ENCODE measurements around the gene TFB1M. TPM values are rescaled to one million over a fixed set of nuclear protein-coding genes. Genes with fewer than 3 reads are reported as not detected.

TFB1M gene
- total and polyA plus RNA-seq, 2 donors (not counting 1 experiment from before 2014, with no cell fraction given): 16.3 to 28.9 TPM

DNA sequence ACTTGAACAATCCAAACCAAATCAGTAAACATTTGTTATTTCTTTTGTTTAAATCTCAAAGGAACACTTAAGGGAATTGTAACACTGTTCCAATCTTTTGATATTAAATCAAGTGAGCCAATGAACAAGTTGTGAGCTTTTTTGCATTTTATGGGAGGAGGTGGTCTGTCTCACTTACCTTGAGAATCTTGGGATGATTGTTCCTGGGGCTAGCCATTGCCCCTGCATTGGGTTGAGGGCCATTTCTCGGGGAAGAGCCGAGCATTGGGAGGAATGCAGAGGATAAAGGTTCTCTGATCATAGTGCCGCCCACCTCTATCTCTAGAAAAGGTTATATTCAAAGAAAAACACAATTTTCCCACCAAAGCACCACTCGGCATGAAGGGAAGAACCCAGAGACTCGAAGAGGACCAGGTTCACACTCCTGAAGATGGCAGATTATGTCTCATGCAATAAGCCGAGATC lies 13.8 kb upstream of the TFB1M start:
- no peak for DNase-seq (ENCODE audit: low read depth in 2 of 2)
- Histone ChIP-seq H3K79me2 (ENCODE audit: control insufficient read depth, insufficient read depth, low read length) (no peaks in the 10 kb centered on the region), H3K9ac (ENCODE audit: insufficient read depth, low read length) (no peak overlapping the region), H3K27me3 (ENCODE audit: control insufficient read depth, insufficient read depth, low read length) (no peaks in the 10 kb centered on the region), H3K27ac (ENCODE audit: insufficient read depth, low read length) (no peak overlapping the region), H4K20me1 (ENCODE audit: control insufficient read depth, extremely low read depth, insufficient read depth, low read length) (no peaks in the 10 kb centered on the region), H3K9me3 (ENCODE audit: control insufficient read depth, insufficient read depth, low read depth, low read length) (no peaks in the 10 kb centered on the region), H3K4me3 (replicated peaks in 1 of 4; ENCODE audit: control extremely low read depth in 1 of 4, insufficient read depth in 1 of 4, low read depth in 3 of 4, low read length in 4 of 4) (no peak overlapping the region), H3K36me3 (ENCODE audit: control insufficient read depth, insufficient read depth, low read length) (no peaks in the 10 kb centered on the region), H3K4me1 (ENCODE audit: control insufficient read depth, extremely low read depth, insufficient read depth, low read length) (peaks cover 2% of the 10 kb centered on the region), H2AFZ (ENCODE audit: low read length) (peak overlapping the region; percentile 39), H3K4me2 (ENCODE audit: extremely low read depth, insufficient read depth, low read length) (no peak overlapping the region)
- TF ChIP-seq EZH2 (IDR thresholded peaks at IDR 0.05; ENCODE audit: low read length, missing control alignments): no peak

DNA sequence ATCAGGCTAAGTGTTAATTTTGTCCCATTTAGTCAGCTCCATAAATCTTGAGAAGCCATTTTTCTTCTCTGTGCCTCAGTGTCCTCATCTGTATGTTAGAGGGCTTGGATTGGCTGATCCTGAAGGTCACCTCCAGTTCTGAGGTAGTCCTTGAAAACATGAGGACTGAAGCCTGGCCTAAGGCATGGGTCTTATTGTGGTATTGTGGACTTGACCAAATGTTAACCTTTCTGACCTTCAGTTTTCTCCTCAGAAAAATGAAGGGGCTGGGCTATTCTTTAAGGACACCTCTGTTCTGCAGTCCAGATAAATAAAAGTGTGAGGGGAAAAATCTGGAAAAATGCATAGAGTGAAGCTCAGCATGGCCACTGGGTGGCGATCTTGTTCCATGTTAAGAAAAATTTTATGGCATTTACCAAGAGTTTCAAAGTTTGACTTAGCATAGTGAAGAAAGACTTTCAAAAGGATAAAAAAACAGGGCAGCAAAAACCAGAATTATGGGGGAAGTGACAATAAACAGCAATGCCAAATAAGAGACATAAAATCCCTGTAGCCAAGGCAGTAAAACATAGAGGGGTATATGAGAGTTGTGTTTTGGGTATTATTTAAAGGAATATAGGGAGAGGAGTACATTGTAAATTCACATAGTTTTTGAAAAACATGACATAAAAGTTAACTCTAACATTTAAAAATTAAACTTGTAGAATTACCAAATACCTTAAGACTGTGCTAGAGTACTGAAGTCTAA lies 13.2 kb upstream of the TFB1M start:
- TF ChIP-seq, protein P1, sequence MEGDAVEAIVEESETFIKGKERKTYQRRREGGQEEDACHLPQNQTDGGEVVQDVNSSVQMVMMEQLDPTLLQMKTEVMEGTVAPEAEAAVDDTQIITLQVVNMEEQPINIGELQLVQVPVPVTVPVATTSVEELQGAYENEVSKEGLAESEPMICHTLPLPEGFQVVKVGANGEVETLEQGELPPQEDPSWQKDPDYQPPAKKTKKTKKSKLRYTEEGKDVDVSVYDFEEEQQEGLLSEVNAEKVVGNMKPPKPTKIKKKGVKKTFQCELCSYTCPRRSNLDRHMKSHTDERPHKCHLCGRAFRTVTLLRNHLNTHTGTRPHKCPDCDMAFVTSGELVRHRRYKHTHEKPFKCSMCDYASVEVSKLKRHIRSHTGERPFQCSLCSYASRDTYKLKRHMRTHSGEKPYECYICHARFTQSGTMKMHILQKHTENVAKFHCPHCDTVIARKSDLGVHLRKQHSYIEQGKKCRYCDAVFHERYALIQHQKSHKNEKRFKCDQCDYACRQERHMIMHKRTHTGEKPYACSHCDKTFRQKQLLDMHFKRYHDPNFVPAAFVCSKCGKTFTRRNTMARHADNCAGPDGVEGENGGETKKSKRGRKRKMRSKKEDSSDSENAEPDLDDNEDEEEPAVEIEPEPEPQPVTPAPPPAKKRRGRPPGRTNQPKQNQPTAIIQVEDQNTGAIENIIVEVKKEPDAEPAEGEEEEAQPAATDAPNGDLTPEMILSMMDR (conservative IDR thresholded peaks at IDR 0.05 in 1 of 2, IDR thresholded peaks at IDR 0.05 in 1 of 2; ENCODE audit: low read depth in 1 of 2, low read length in 2 of 2): peak; percentile 63 to 68
- no peak for TF ChIP-seq EZH2 (IDR thresholded peaks at IDR 0.05; ENCODE audit: low read length, missing control alignments)
- Histone ChIP-seq H3K4me1 (ENCODE audit: control insufficient read depth, extremely low read depth, insufficient read depth, low read length) (peaks cover 2% of the 10 kb centered on the region), H3K4me3 (replicated peaks in 1 of 4; ENCODE audit: control extremely low read depth in 1 of 4, insufficient read depth in 1 of 4, low read depth in 3 of 4, low read length in 4 of 4) (no peak overlapping the region), H4K20me1 (ENCODE audit: control insufficient read depth, extremely low read depth, insufficient read depth, low read length) (no peaks in the 10 kb centered on the region), H2AFZ (ENCODE audit: low read length) (no peak overlapping the region), H3K4me2 (ENCODE audit: extremely low read depth, insufficient read depth, low read length) (no peak overlapping the region), H3K27me3 (ENCODE audit: control insufficient read depth, insufficient read depth, low read length) (no peaks in the 10 kb centered on the region), H3K79me2 (ENCODE audit: control insufficient read depth, insufficient read depth, low read length) (no peaks in the 10 kb centered on the region), H3K9me3 (ENCODE audit: control insufficient read depth, insufficient read depth, low read depth, low read length) (no peaks in the 10 kb centered on the region), H3K9ac (ENCODE audit: insufficient read depth, low read length) (no peak overlapping the region), H3K27ac (ENCODE audit: insufficient read depth, low read length) (no peak overlapping the region), H3K36me3 (ENCODE audit: control insufficient read depth, insufficient read depth, low read length) (no peaks in the 10 kb centered on the region)
- DNase-seq (ENCODE audit: low read depth in 2 of 2): peak; percentile 61 to 82

DNA sequence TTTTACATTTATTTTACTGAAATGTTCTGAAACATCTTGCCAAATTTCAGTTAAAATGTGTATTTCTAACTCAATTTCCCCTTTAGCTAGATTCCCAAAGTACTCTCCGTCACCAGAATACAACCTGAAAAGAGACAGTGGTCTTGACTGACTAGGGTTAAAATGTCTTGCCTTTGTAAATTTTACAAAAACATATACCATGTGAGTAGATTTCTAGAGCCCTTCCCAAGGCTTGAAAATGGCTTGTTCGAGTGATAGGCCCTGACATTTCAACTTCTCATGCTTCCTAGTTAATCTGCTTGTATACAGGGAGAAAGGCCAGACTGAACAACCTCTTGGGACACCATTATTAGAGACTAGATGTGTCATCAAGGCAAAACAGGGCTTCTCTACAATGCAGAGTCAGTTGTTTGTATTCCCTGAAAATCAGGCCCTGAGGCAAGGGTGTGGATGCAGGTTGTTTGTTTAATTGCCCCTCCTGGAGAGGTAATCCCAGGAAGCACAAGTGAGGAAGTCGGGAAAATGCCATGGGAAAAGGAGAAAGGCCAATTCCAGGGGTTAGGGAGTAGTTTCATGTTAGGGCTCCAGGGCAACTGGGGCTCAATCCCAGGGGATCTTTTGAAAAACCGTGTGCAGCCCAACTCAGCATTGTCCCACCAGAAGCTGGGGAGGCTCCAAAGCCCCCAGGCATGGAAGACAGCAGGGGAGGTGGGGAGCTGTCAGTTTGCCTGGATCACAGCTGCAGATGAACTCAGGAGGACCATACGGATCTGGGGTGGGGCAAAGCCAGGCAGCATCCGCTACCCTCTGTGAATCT lies 11.6 kb upstream of the TFB1M start:
- H2AFZ ChIP-seq (ENCODE audit: low read length): no peak overlapping the region
- H3K9ac ChIP-seq (ENCODE audit: insufficient read depth, low read length): no peak overlapping the region
- H3K36me3 ChIP-seq (ENCODE audit: control insufficient read depth, insufficient read depth, low read length): no peaks in the 10 kb centered on the region
- DNase-seq (ENCODE audit: low read depth in 2 of 2): no peak
- no peak for TF ChIP-seq EZH2 (IDR thresholded peaks at IDR 0.05; ENCODE audit: low read length, missing control alignments)
- TF ChIP-seq, protein P1 (conservative IDR thresholded peaks at IDR 0.05 in 1 of 2, IDR thresholded peaks at IDR 0.05 in 1 of 2; ENCODE audit: low read depth in 1 of 2, low read length in 2 of 2): no peak
- H3K79me2 ChIP-seq (ENCODE audit: control insufficient read depth, insufficient read depth, low read length): no peaks in the 10 kb centered on the region
- H3K27ac ChIP-seq (ENCODE audit: insufficient read depth, low read length): no peak overlapping the region
- no peak overlapping the region for H3K4me3 ChIP-seq (replicated peaks in 1 of 4; ENCODE audit: control extremely low read depth in 1 of 4, insufficient read depth in 1 of 4, low read depth in 3 of 4, low read length in 4 of 4)
- peaks cover 2% of the 10 kb centered on the region for H3K4me1 ChIP-seq (ENCODE audit: control insufficient read depth, extremely low read depth, insufficient read depth, low read length)
- H3K9me3 ChIP-seq (ENCODE audit: control insufficient read depth, insufficient read depth, low read depth, low read length): no peaks in the 10 kb centered on the region
- H4K20me1 ChIP-seq (ENCODE audit: control insufficient read depth, extremely low read depth, insufficient read depth, low read length): no peaks in the 10 kb centered on the region
- H3K4me2 ChIP-seq (ENCODE audit: extremely low read depth, insufficient read depth, low read length): no peak overlapping the region
- no peaks in the 10 kb centered on the region for H3K27me3 ChIP-seq (ENCODE audit: control insufficient read depth, insufficient read depth, low read length)
